ENCODE data around the gene OXER1. TPM values are rescaled to one million over a fixed set of nuclear protein-coding genes. Genes with fewer than 3 reads are reported as not detected.

The OXER1 gene
- total and polyA plus RNA-seq, 9 of the 15 experiments (the other 6 are each of a cell fraction or from before 2014, with no cell fraction given): not detected

DNA sequence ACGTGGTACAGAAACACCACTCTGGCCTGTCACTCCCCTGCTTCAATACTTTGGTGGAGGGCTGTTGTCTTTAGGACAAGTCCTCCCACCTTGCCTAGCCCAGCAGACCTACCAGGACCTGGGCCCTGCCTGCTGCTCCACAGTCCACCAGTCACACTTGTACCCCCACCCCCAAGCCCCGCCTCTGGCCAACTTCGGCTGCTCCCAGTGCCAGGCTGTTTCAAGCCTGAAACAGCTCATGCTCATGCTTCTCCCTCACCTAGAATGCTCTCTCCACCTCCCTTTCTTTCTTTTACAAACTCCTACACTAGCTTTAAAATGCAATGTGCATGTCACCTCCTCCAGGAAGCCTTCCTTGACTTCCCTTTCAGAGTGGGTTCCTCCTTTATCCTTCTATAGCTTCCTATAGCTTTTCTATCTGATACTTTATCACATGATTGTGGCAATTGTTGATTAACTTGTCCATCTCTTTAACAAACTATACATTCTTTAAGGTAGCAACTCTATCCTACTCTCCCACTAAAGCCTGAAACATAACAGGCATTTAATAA is 4.8 kb upstream of the OXER1 start:
- Histone ChIP-seq H3K79me2 (ENCODE audit: control insufficient read depth, insufficient read depth, low read length) (no peaks in the 10 kb centered on the region), H2AFZ (ENCODE audit: low read depth, low read length) (no peak overlapping the region), H3K36me3 (ENCODE audit: control insufficient read depth, insufficient read depth, low read length) (no peaks in the 10 kb centered on the region), H3K9ac (ENCODE audit: insufficient read depth in 1 of 2, low read depth in 2 of 2, low read length in 2 of 2) (no peak overlapping the region), H3K4me3 (no peak overlapping the region), H3K9me1 (ENCODE audit: control insufficient read depth, insufficient read depth, low read length) (no peaks in the 10 kb centered on the region), H3K27ac (ENCODE audit: extremely low read depth, low read depth, low read length) (no peak overlapping the region), H3K27me3 (ENCODE audit: control insufficient read depth in 2 of 2, insufficient read depth in 2 of 2, low read length in 2 of 2) (peaks cover 0 to 6% of the 10 kb centered on the region in 2 experiments; a peak in 2 of 5 replicates), H3K4me1 (replicated peaks in 1 of 2; ENCODE audit: control insufficient read depth in 2 of 2, insufficient read depth in 2 of 2, low read length in 2 of 2) (peaks cover 0 to 16% of the 10 kb centered on the region in 2 experiments; a peak in 2 of 5 replicates), H4K20me1 (replicated peaks; ENCODE audit: control insufficient read depth, insufficient read depth, low read length) (no peaks in the 10 kb centered on the region), H3K4me2 (ENCODE audit: insufficient read depth, low read length) (no peak overlapping the region), H3K9me3 (replicated peaks; ENCODE audit: control insufficient read depth, insufficient read depth, low read depth, low read length) (no peaks in the 10 kb centered on the region)
- no peak for FAIRE-seq
- intact Hi-C loops (cut with micrococcal nuclease) (no loop called here), in situ Hi-C loops (cut with MboI) (no loop called here)
- CTCF ChIA-PET (ENCODE audit: low intra/inter-chr PET ratio): no interaction called here
- POLR2A ChIA-PET: no interaction called here
- ATAC-seq: no peak
- 69% methylated on average over 3 of the region's 3 CpGs for WGBS (ENCODE audit: insufficient coverage, low coverage, missing lambda C conversion rate)
- BruUV-seq (replicated peaks): no TSS peak
- no peak for DNase-seq (ENCODE audit: extremely low read depth in 1 of 4, low spot score in 3 of 4)
- TF ChIP-seq, protein P1, sequence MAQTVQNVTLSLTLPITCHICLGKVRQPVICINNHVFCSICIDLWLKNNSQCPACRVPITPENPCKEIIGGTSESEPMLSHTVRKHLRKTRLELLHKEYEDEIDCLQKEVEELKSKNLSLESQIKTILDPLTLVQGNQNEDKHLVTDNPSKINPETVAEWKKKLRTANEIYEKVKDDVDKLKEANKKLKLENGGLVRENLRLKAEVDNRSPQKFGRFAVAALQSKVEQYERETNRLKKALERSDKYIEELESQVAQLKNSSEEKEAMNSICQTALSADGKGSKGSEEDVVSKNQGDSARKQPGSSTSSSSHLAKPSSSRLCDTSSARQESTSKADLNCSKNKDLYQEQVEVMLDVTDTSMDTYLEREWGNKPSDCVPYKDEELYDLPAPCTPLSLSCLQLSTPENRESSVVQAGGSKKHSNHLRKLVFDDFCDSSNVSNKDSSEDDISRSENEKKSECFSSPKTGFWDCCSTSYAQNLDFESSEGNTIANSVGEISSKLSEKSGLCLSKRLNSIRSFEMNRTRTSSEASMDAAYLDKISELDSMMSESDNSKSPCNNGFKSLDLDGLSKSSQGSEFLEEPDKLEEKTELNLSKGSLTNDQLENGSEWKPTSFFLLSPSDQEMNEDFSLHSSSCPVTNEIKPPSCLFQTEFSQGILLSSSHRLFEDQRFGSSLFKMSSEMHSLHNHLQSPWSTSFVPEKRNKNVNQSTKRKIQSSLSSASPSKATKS (CRISPR knock-in tag; IDR thresholded peaks at IDR 0.05): no peak
- TF ChIP-seq CREM (IDR thresholded peaks at IDR 0.05; ENCODE audit: low read depth) (no peak), MTA2 (IDR thresholded peaks at IDR 0.05; ENCODE audit: low read depth) (no peak), SLC30A9 (CRISPR knock-in tag; IDR thresholded peaks at IDR 0.05) (no peak), CHCHD3 (CRISPR knock-in tag; IDR thresholded peaks at IDR 0.05) (no peak), ZNF12 (CRISPR knock-in tag; IDR thresholded peaks at IDR 0.05) (no peak), BRD4 (IDR thresholded peaks at IDR 0.05) (no peak), RBM25 (IDR thresholded peaks at IDR 0.05; ENCODE audit: low read depth, low read length, severe bottlenecking) (peak; percentile 64), NEUROD1 (IDR thresholded peaks at IDR 0.05; ENCODE audit: borderline replicate concordance, low read depth, low read length, partially characterized antibody) (no peak), HNRNPK (IDR thresholded peaks at IDR 0.05; ENCODE audit: low read depth, low read length, poor library complexity, severe bottlenecking) (no peak), NCOA4 (IDR thresholded peaks at IDR 0.05; ENCODE audit: partially characterized antibody) (no peak), ZNF444 (CRISPR knock-in tag; IDR thresholded peaks at IDR 0.05) (no peak), FUS (optimal IDR thresholded peaks at IDR 0.05; ENCODE audit: low read depth, low read length) (no peak), CTBP1 (IDR thresholded peaks at IDR 0.05; ENCODE audit: borderline replicate concordance) (no peak), ZNF507 (tag; conservative IDR thresholded peaks at IDR 0.05) (no peak)
- TF ChIP-seq, protein P2, sequence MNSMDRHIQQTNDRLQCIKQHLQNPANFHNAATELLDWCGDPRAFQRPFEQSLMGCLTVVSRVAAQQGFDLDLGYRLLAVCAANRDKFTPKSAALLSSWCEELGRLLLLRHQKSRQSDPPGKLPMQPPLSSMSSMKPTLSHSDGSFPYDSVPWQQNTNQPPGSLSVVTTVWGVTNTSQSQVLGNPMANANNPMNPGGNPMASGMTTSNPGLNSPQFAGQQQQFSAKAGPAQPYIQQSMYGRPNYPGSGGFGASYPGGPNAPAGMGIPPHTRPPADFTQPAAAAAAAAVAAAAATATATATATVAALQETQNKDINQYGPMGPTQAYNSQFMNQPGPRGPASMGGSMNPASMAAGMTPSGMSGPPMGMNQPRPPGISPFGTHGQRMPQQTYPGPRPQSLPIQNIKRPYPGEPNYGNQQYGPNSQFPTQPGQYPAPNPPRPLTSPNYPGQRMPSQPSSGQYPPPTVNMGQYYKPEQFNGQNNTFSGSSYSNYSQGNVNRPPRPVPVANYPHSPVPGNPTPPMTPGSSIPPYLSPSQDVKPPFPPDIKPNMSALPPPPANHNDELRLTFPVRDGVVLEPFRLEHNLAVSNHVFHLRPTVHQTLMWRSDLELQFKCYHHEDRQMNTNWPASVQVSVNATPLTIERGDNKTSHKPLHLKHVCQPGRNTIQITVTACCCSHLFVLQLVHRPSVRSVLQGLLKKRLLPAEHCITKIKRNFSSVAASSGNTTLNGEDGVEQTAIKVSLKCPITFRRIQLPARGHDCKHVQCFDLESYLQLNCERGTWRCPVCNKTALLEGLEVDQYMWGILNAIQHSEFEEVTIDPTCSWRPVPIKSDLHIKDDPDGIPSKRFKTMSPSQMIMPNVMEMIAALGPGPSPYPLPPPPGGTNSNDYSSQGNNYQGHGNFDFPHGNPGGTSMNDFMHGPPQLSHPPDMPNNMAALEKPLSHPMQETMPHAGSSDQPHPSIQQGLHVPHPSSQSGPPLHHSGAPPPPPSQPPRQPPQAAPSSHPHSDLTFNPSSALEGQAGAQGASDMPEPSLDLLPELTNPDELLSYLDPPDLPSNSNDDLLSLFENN (IDR thresholded peaks at IDR 0.05; ENCODE audit: low read depth in 2 of 2, low read length in 2 of 2): no peak
- TF ChIP-seq, protein P3, sequence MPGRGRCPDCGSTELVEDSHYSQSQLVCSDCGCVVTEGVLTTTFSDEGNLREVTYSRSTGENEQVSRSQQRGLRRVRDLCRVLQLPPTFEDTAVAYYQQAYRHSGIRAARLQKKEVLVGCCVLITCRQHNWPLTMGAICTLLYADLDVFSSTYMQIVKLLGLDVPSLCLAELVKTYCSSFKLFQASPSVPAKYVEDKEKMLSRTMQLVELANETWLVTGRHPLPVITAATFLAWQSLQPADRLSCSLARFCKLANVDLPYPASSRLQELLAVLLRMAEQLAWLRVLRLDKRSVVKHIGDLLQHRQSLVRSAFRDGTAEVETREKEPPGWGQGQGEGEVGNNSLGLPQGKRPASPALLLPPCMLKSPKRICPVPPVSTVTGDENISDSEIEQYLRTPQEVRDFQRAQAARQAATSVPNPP (IDR thresholded peaks at IDR 0.05; ENCODE audit: borderline replicate concordance, insufficient read depth, insufficient read length): no peak
